GM21528 (cell line): Measurements from ENCODE around the gene KANK2.
"Not testable (repeated sequence)": the region's sequence is repeated elsewhere in the genome, so short reads cannot be mapped to it uniquely, and the experiment has no call there.

ENCODE experiments used
- ATAC-seq: cut with Tn5 transposase; IDR thresholded peaks from one replicate; pipeline ENCODE4 v1.9.1; 2021; ENCODE audit warnings: mild to moderate bottlenecking, moderate library complexity; ENCODE audit not compliant: unreplicated experiment, low FRiP score

Gene KANK2

DNA sequence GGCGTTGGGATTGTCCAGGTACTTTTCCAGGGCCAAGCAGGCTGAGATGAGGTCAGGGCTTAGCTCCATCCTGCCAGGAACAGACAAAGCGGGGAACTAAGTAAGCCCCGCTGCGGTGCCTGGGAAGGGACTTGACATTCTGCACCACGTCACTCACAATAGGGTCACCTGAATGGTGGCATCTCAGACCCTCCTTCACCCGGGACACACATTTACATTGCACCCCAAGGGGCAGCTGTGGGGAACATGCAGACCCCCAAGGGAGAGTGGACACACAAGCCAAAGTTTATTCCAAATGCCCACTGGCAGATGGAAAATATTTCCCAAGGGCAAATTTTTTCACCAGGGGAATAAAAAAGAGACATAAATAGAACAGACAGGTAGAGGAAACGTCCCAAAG lies 21.4 kb downstream of the KANK2 start:
- no peak for ATAC-seq

DNA sequence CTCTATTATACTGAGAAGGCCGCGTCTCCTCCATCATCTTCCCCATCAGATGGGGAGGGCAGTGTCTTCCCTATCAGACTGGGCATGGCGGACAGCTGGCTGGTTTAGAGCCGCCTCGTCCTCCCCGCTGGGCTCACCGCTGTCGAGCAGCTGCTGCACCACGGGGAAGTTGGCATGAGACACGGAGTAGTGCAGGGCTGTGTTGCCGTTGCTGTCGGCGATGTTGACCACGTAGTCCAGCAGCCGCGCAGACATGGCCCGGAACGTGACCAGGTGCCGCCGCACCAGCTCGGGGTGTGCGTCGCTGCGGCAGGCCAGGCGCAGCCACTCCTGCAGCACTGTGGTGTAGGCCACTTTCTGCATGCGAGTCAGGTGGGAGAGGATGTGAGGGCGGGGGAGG lies 23.0 kb downstream of the KANK2 start:
- ATAC-seq, result no peak

DNA sequence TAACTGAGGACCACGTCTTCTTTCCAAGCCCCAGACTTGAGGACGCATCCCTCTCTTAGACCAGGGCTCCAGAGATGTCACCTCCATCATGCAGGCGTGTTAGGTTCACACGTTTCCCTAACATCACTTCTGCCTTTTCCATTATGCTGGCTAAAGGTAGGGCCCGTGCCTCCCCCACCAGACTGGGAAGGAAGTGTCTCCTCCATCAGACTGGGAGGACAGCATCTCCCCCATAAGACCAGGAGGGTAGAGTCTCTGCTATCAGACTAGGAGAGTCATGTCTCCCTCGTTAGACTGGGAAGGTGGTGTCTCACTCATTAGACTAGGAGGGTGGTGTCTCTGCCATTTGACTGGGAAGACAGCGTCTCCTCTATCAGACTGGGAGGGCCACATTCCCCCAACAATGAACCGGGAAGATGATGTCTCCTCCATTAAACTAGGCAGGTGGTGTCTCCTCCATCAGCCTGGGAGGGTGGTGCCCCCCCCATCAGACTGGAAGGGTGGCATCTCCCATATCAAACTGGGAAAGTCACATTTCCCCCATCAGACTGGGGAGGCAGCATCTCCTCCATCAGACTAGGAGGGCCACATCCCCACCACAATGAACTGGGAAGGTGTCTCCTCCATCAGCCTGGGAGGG lies 23.7 kb downstream of the KANK2 start:
- no peak for ATAC-seq

DNA sequence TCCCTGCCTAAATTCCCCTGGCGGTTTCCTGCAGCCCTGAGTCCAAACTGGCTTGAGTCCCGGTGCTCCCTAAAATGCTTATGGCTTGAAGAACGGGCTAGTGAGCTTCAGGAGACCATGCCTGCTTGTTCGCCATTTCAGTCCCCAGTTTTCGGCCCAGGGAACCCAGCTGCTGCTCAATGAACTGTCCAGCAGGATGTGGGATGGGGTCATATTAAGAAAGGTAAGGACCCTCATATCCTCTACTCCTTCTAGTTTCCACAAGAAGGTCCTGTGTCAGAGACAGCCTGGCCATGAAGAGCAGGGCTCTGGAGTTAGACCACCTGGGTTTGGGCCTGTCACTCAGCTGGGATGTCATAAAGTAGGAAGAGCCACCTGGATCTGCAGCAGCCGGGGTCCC lies 24.8 kb downstream of the KANK2 start:
- ATAC-seq, result no peak

DNA sequence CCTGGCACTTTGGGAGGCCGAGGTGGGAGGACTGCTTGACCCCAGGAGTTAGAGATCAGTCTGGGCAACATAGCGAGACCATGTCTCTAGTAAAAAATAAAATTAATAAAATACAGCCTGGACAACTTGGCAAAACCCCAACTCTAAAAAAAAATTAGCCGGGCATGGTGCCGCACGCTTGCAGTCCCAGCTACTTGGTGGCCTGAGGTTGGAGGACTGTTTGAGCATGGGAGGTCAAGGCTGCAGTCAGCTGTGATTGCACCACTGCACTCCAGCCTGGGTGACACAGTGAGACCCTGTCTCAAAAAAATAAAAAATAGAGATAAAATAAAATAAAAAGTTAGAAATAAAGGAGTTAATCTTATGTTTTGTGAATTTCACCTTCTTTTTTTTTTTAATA lies 26.2 kb downstream of the KANK2 start:
- ATAC-seq, result no peak

DNA sequence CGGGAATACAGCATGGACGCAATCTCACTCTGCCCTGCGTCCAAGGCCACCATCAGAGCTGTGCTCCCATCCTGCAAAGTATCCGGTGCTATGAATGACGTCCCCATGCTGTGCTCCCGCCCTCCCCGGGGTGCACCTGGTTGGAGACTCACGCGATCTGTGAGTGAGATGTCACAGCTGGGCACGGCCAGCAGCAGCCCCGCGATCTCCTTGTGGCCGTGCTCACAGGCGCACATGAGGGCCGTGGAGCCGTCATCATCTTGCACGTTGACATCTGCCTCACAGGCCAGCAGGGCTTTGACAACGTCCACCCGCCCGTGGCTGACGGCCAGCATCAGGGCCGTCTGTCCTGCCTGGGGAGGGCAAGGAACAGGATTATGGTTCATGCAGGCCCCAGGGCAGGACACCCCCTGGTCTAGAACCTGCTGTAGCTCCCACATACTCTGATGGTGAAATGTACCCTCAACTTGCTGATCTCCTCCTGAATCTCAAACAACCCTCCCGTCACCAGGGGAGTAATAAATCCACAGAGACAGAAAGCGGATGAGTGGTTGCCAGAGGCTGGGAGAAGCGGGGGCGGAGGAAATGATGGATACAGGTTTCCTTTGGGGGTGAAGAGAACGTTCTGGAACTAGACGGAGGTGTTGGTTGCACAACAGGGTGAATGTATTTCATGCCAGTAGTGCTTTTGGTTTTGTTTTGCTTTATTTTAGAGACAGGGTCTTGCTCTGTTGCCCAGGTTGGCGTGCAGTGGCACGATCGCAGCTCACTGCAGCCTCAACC lies 27.3 kb downstream of the KANK2 start:
- ATAC-seq, result no peak

DNA sequence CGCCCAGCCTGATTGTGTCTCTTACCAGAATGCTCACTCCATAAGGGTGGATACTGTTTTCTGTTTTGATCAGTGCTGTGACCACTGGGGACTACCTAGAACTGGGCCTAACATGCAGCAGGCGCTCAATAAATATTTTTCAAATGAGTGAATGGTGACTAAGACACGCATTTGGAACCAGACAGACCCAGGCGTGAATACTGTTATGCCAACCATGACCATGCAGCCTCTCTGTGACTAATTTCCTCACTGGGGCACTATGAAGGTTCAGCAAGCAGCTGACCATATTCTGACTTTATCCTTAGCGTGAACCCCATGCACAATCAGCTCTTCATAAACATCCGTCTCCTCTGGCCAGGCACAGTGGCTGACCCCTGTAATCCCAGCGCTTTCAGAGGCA lies 28.8 kb downstream of the KANK2 start:
- no peak for ATAC-seq

DNA sequence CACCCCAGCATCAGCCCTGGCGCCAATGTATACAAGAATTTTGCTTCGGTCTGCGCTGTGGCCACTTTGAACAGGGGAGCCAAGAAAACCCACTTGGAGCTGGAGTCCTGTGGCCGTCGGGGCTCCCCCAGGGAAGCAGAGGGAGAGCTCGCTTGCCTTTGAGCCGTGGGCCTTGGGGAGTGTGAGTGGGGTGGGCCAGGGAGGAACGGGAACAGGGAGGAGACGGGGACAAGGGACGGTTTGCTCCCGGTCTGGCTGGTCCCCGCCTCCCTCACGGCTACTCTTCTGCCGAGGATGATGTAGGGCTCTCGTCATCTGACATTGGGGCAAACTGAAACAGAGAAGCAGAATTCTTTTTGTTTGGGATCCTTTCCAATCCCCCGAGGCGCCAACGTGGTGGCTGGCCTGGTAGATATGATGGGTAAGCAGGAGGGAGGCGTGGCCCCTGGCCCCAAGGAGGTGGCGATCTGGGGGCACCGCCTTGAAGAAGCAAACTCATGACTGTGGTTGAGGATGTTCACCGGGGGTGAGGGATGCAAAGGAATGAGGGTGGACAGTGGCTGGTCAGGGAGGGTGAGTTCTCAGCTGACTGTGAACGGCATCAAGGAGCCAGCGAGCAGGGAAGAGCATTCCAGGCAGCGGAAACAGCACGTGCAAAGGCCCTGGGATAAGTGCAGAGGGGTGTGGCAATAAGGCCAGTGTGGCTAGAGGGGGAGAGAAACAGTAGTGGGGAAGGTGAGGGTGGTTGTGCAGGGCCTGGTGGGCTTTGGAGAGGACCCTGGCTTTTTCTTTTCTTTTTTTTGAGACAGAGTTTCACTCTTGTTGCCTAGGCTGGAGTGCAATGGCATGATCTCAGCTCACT lies 30.8 kb downstream of the KANK2 start:
- ATAC-seq, result no peak

DNA sequence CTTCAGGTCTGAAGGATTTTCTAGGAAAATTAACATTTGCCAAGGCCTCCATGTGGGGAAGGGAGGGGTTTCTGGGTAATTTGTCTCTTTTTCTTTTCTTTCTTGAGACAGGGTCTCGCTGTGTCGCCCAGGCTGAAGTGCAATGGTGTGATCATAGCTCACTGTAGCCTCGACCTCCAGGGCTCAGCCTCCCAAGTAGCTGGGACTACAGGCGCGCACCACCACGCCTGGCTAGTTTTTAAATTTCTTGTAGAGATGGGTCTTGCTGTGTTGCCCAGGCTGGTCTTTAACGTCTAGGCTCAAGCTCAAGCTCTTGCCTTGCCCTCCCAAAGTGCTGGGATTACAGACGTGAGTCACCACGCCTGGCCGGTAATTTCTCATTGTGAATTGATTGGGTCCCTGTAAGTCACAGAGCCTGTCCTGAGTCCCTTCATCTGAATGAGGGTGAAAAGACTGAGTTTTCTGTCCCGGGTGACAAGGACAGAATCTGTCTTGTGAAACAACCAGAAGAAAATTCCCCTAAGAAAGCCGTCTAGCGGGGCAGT lies 31.8 kb downstream of the KANK2 start:
- ATAC-seq, result no peak

DNA sequence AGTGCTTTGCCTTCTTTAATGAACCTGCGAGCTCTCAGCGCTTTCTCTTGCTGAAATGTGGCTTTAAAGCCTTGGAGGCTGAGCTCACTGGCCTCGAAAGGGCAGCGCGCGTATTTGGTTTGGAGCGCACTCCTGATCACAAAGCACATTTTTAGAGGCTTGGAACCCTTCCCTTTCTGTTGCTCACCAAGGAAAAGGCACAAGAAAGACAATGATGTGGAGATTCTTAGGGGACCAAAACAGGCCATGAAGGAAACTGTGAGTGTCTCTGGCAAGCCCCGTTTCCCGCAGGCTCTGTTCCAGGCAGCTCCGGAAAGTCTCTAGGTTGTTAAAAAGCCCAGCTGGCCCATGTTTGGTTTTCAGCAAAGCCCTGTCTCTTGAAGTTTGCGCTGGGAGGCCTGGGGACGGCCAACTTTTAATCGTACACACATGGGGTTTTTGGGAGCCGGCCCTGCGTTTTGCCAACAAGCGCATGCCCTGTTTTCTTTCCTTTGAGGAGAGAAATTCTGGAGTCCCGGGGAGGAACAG lies 32.4 kb downstream of the KANK2 start:
- ATAC-seq, result no peak

DNA sequence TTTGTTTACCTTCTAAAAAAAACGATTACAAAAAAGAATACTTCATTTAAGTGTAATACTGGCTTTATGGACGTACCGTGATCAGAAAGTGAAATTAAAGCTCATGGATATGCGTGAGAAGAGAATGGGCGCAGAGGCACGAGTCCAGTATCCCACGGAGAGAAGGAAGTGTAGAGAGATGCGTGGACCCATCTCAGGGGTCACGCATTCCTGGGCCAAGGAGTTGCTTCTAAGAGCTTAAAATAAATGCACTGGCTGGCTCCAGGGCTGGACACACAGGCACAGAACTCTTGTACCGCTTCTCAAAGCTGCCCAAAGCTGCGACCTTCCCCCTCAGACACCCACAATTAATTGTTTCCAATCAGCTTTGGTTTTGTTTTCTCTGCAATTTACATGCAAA lies 33.0 kb downstream of the KANK2 start:
- ATAC-seq, result no peak

DNA sequence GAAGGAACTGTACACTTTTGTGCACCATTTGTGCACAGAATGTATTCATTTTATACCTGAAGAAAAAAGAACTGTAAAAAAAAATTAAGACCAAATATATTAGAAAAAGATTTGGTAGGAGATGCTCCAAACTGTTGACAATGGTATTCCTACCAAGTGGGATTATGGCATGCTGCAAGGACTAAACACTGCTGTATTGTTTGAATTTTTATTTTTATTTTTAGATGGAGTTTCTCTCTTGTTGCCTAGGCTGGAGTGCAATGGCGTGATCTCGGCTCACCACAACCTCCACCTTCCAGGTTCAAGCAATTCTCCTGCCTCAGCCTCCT lies 36.9 kb downstream of the KANK2 start:
- not testable (repeated sequence) for ATAC-seq

DNA sequence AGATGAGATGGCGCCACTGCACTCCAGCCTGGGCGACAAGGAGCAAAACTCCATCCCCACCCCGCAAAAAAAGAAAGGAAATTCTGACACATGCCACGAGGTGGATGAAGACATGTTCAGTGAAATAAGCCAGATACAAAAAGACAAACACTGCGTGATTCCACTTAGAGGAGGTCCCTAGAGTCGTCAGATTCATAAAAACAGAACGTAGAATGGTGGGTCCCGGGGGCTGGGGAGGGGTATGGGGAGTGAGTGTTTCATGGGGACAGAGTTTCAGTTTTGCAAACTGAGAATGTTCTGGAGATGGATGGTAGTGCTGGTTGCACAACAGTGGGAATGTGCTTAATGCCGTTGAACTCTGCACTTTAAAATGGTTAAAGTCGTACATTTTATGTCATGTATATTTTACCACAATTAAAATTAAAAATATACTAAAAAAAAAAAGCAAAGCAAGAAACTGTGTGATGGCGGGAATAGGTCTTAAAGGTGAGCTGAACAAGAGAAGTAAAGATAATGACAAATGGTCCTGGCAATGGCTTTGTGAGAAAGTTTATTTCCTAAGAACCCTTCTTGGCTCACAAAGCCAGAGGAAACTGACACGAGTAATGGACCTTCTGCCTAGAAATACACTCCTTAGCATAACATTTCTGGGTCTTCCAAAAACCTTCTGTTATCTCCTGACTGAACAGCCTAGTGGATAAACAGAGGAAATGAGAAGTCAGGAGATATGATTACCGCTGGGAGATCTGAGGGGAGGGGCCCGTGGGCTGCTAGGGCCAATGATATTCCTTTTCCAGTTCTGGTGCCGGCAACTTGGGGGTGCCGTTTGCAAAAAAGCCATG lies 37.5 kb downstream of the KANK2 start:
- no peak for ATAC-seq

DNA sequence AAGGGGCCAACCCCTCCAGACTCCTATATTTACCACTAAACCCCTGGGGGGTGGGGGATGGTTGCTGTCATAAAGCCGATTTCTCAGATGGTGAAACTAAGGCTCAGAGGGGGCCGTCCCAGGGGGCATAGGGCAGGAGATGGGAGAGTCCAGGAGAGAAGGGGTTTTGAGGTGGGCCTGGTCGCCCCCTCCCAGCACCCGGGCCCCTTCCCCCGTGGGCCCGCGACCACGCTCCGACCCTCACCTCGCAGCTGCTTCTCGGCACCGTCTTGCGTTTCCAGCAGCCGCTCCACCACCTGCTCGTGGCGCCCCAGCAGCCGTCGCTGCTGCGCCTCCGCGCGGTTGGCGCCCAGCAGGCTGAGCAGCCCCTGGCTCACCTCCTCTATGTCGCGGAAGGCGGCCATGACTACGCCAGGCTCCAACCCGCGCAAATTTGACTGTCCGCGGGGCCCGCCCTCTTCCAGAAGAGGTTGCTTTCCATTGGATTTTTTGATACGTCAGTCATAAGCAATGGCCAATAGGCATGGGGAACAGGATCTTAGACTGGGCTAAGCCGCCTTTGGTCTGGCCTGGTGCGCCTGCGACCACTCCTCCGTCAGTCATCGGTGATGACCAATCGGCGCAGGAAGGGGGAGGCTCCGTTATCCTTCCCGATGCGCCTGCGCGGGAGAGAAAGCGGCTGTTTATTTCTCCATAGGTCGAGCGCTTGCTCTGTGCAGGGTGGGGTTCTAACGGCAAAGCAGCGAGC lies 41.8 kb downstream of the KANK2 start, which contains the start of gene SPC24:
SPC24 (minus strand) TSS at position 410 of the 748 bp plus-strand sequence; CDS start at position 404, 6 bp downstream.
- ATAC-seq, result peak; percentile 93

DNA sequence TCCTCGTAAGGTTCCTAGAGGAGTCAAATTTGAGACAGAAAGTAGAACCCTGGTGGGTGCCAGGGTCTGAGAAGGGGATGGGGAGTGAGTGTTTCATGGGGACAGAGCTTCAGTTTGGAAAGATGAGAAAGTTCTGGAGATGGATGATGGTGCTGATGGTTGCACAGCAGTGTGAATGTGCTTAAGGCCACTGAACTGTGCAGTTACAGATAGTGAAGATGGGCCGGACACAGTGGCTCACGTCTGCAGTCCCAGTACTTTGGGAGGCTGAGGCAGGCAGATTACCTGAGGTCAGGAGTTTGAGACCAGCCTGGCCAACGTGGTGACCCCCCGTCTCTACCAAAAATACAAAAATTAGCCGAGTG lies 42.7 kb downstream of the KANK2 start:
- ATAC-seq, result no peak

DNA sequence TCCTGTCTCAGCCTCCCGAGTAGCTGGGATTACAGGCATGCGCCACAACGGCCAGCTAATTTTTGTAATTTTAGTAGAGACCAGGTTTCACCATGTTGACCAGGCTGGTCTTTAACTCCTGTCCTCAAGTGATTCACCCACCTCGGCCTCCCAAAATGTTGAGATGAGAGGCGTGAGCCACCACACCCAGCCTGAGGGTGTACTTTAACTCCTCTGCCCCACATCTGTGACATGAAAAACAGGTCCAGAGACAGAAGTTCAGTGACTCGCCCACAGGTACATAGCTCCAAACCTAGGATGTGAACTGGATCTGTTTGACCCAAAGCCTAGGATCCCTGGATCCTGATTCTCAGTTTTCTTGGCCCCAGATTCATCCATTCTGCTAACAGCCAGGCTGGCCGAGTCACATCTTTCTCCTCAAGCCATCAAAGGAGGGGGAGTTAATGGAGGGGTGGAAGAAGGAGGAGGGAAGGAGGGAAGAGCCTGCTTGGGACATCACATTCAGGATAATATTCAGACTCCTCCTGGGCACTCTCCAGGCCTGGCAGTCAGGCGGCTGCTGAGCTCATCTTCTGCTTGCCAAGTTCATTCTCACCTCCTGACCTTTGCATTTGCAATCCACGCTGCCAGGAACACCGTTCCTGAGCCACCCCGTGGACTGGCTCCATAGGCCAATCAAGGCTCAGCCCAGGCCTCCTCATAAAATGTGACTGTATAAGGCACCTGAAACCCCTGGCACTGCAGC lies 44.9 kb downstream of the KANK2 start:
- no peak for ATAC-seq

DNA sequence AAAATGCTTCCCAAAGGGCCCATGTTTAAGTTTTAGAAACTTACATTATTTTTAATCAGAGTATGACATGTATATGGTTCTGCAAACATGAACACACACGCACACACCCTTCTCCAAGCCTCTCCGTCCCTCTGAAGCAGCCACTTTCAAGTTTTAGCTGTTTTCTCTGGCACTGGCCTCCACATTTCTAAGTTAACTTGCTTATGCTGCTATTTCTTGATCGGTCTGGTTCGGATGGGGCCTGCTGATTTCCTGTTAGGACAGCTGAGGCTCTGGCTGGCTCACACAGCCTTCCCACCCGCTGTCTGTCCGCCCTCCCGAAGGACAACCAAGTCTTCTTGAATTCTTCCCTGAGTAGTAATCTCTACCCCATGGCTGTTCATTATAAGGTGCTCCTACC lies 46.2 kb downstream of the KANK2 start:
- ATAC-seq, result no peak

DNA sequence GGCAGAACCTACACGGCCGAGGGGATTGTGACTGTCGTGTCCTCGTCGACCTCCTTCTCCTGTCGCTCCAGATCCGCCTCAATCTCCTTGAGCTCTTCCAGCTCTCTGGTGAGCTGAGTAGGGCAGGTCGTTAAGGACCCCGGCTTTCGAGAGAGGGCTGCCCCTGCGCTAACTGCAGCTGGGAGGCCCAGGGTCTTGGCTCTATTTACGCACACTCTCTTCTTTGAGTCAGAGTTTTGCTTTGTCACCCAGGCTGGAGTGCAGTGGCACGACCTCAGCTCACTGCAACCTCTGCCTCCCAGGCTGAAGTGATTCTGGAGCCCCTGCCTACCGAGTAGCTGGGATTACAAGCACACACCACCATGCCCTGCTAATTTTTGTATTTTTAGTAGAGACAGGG lies 49.3 kb downstream of the KANK2 start:
- no peak for ATAC-seq

DNA sequence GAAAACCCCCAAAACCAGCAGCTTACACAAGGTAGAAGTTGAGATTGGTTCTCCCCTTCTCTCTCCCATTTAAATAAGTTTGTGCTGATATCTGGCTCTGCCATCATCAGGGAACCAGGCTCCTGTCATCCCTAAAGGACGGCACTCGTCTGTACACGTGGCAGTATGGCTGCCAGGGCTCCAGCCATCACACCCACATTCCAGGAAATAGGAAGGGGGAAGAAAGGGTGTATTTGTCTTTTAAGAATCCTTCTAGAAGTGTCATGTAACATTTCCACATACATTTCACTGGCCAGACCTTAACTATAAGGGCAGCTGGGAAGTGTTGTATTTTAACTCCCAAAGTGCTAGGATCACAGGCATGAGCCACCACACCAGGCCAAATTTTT lies 51.8 kb downstream of the KANK2 start:
- ATAC-seq, result no peak
